Right atrium auricular region (tissue), 2 donors: Measurements from ENCODE around the gene CPXM2. TPM values are rescaled to one million over a fixed set of nuclear protein-coding genes. Genes with fewer than 3 reads are reported as not detected.

Source experiments
- DNase-seq: peaks from one replicate; pipeline ENCODE4 v3.0.0-alpha.2; 2019; ENCODE audit warnings: low spot score
- H3K27ac ChIP-seq, 2 donors: fragments of 200-600 bp; sonication (generic); 1 replicate in 1 of 2; 2 replicates in 1 of 2; pipeline ENCODE4 v1.5.1; 2016 to 2019
- H3K27me3 ChIP-seq, 2 donors: fragments of 200-600 bp; sonication (generic); one replicate each; pipeline versions ENCODE4 v1.5.1 to v1.6.0; 2017 to 2019
- H3K36me3 ChIP-seq: fragments of 200-600 bp; sonication (generic); one replicate; pipeline ENCODE4 v1.5.1; 2016
- H3K4me1 ChIP-seq, 2 donors: fragments of 200-600 bp; sonication (generic); one replicate each; pipeline versions ENCODE4 v1.5.1 to v1.6.0; 2017 to 2019
- H3K4me3 ChIP-seq, 2 donors: fragments of 200-600 bp; sonication (generic); 1 replicate in 1 of 2; 2 replicates in 1 of 2; pipeline ENCODE4 v1.5.1; 2017 to 2019; ENCODE audit warnings: mild to moderate bottlenecking in 1 of 2, moderate library complexity in 1 of 2
- H3K9me3 ChIP-seq, 2 donors: fragments of 200-600 bp; sonication (generic); one replicate each; pipeline ENCODE4 v1.5.1; 2019
- total RNA-seq, 2 donors: library from RNA; depleted of rRNA; stranded (reverse); fragments of >200 nt; gene quantifications; one replicate each; pipeline ENCODE4 v1.1.0, GENCODE V29; 2016
- TF ChIP-seq, protein P1 (sequence below), 2 donors: fragments of 200-600 bp; sonication (generic); IDR thresholded peaks; one replicate each; pipeline ENCODE4 v1.5.1; 2019; ENCODE audit warnings: antibody characterized with exemption in 2 of 2

The CPXM2 gene
- total RNA-seq, 2 donors from 2014 or later = 8.3 to 8.5 TPM

DNA sequence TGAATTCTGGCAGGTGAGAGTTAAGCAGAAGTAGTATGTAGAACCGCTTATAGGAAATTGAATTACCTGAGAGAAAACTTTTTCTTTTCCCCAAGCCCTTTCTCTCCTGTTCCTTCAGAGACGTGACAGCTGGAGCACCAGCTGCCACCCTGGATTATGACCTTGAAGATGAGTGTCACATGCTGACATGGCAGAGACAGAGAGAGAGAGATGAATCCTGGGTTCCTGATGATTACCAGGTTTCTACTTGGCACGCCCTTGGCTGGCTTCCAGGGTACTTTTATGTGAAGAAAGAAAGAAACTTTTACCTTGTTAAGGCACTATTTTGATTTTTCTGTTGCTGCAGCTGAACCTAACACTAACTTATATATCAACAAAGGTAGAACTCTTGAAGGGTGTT, 125.6 kb downstream of the CPXM2 start:
- TF ChIP-seq, protein P1, sequence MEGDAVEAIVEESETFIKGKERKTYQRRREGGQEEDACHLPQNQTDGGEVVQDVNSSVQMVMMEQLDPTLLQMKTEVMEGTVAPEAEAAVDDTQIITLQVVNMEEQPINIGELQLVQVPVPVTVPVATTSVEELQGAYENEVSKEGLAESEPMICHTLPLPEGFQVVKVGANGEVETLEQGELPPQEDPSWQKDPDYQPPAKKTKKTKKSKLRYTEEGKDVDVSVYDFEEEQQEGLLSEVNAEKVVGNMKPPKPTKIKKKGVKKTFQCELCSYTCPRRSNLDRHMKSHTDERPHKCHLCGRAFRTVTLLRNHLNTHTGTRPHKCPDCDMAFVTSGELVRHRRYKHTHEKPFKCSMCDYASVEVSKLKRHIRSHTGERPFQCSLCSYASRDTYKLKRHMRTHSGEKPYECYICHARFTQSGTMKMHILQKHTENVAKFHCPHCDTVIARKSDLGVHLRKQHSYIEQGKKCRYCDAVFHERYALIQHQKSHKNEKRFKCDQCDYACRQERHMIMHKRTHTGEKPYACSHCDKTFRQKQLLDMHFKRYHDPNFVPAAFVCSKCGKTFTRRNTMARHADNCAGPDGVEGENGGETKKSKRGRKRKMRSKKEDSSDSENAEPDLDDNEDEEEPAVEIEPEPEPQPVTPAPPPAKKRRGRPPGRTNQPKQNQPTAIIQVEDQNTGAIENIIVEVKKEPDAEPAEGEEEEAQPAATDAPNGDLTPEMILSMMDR (IDR thresholded peaks at IDR 0.05) = no peak
- DNase-seq = no peak
- H3K27ac ChIP-seq = no peak overlapping the region

DNA sequence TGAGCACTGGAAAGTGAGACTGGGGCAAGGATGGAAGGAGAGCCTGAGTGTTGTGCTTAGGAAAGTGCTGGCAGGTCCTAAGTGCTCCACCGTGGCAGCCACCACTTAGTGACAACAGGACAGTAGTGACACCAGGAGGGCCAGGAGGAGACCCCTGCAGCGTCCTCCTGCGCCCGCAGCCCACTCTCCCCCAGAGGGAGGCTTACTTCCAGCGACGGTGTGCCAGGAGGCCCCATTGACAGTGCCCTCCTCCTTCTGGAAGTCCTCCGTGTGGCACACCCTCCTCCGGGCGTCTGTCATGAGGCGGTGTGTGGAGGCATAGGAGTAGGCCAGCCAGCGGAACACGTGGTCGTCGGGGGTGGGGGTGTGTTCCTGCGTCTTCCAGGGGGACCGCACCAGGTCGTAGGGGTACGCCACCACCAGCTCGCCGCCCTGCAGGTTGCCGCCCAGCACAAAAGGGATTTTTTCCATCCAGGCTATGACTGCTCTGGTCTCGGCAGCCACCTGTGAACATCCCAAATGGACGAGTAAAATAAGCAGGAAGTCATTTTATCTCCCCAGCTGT, 129.9 kb downstream of the CPXM2 start:
- no peak overlapping the region for H3K4me3 ChIP-seq
- no peaks in the 10 kb centered on the region for H3K9me3 ChIP-seq
- no peaks in the 10 kb centered on the region for H3K4me1 ChIP-seq
- DNase-seq = no peak
- H3K27ac ChIP-seq = no peak overlapping the region
- TF ChIP-seq, protein P1 (IDR thresholded peaks at IDR 0.05) = no peak
- no peaks in the 10 kb centered on the region for H3K27me3 ChIP-seq
- H3K36me3 ChIP-seq = no peaks in the 10 kb centered on the region

More for the DNA sequence above, 125.6 kb downstream of the CPXM2 start:
- H3K4me1 ChIP-seq = no peaks in the 10 kb centered on the region
- no peaks in the 10 kb centered on the region for H3K9me3 ChIP-seq
- no peaks in the 10 kb centered on the region for H3K27me3 ChIP-seq
- H3K36me3 ChIP-seq = no peaks in the 10 kb centered on the region
- H3K4me3 ChIP-seq = no peak overlapping the region

DNA sequence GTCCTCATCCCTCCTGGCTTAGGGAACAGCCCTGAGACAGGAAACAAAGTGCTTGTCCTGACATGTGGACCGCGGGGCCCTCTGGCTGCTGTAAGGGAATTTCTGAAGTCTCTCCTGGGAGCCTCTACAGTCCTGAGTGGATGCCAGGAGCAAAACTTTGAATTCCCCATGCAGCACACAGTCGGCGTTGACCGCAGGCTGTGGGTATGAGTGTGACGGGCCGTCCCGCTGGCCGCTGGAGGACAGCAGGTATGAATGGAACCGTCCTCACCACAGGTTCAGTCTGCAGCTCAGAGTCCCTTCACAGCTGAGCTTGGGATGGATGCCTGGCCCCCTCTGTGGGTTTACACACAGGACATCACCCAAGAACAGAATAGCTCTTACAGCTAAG, 130.6 kb downstream of the CPXM2 start:
- Histone ChIP-seq H3K36me3 (no peaks in the 10 kb centered on the region), H3K27ac (no peak overlapping the region)

DNA sequence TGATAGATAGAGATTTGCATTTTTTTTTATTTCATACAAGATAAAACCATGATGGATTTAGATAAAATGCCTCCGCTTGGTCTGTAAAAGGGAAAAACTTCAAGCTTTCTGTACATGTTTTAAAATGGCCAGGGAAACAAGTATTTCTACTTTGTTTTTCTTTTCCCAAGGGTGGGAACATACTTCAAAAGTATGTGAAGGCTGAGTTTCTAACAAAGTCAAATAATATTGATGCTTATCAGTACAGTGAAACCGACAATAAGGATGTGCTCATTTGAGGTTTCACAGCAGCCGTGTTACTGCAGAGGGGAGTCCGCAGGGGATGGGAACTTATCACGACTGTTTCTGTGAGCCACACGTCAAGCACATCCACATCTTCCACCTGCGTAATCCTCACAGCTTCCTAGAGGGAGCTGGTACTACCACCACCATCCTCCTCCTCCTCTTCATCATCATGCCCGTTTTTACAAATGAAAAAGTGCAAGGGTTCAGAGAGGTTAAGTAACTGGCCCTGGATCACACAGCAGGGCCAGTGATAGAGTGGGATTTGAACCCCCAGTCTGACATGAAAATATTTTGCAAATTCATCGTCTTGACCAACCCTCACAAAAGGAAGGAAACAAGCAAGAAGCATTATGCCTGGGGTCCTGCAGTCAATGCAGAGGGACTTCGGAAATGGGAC, 131.1 kb downstream of the CPXM2 start:
- H3K27me3 ChIP-seq = no peaks in the 10 kb centered on the region
- H3K4me3 ChIP-seq = no peak overlapping the region
- TF ChIP-seq, protein P1 (IDR thresholded peaks at IDR 0.05) = no peak
- H3K9me3 ChIP-seq = no peaks in the 10 kb centered on the region
- no peak overlapping the region for H3K27ac ChIP-seq
- no peaks in the 10 kb centered on the region for H3K36me3 ChIP-seq
- no peak for DNase-seq
- no peaks in the 10 kb centered on the region for H3K4me1 ChIP-seq

More for the DNA sequence above, 130.6 kb downstream of the CPXM2 start:
- no peak for DNase-seq
- Histone ChIP-seq H3K27me3 (no peaks in the 10 kb centered on the region), H3K4me1 (no peaks in the 10 kb centered on the region), H3K9me3 (no peaks in the 10 kb centered on the region), H3K4me3 (no peak overlapping the region)
- TF ChIP-seq, protein P1 (IDR thresholded peaks at IDR 0.05) = no peak

DNA sequence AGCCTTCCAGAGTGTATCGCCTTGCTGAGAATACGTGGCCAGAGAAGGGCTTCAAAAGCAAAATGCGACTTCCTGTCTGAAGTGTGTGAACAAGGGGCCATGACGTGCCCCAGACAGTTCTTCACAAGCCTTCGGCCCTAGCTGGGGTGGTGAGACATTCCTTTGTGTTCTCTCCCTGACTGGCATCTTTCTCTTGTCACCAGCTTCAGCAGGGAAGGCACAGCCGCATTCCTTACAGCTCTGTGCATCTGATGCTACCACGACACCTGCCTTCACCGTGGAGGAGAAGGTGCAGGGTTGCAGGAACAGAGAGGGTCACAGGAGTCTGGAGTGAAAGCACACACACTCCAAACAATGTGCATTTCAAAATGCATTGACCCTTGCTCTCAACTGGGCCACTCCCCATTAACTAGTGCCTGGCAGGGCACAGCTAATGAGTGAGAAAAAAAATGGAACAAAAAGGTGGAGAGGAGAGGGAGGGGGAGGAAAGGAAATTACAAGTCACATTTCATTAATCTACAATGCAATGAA, 132.0 kb downstream of the CPXM2 start:
- Histone ChIP-seq H3K27ac (no peak overlapping the region), H3K36me3 (no peaks in the 10 kb centered on the region), H3K9me3 (no peaks in the 10 kb centered on the region), H3K27me3 (no peaks in the 10 kb centered on the region), H3K4me3 (no peak overlapping the region), H3K4me1 (no peaks in the 10 kb centered on the region)
- TF ChIP-seq, protein P1 (IDR thresholded peaks at IDR 0.05) = no peak
- DNase-seq = no peak
